ENCODE results near the gene PLS3.
"Not testable (repeated sequence)": the region's sequence is repeated elsewhere in the genome, so short reads cannot be mapped to it uniquely, and the experiment has no call there.

The PLS3 gene

DNA sequence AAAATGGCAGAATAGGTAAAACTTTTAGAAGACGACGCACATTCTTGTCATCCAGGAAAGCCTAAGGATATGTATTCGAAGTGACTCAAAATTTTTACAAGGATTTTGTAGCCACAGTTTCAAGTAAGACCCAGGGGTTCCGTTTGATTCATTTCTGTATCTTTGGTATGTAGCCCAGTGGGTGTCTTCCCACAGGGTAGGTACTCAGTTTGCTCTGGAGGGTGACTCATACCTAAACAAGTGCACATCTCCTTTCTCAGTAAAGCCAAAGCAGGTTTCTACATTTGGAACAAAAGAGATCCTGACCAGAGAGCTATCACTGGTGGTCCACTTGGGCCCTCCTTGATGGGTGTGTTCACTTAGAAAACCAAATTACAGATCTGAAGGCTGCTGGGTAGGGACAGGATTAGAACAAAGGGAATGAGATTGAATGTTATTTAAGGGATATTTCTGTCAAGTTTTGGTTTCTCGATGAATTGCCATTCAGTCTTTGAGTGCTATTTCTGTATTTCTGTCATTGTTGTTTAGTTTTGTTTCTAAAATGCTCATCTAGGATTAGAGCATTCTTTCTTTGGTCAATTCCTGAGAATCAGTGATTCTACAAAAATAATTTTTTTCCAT lies 56.1 kb downstream of the PLS3 start:
- no peak for DNase-seq

- no peak for DNase-seq
These were observed 61.6 kb downstream of the PLS3 start for GRCh38 chrX:115622534-115622933.

- no peak for DNase-seq
These were observed 63.9 kb downstream of the PLS3 start for GRCh38 chrX:115624916-115625315.

DNA sequence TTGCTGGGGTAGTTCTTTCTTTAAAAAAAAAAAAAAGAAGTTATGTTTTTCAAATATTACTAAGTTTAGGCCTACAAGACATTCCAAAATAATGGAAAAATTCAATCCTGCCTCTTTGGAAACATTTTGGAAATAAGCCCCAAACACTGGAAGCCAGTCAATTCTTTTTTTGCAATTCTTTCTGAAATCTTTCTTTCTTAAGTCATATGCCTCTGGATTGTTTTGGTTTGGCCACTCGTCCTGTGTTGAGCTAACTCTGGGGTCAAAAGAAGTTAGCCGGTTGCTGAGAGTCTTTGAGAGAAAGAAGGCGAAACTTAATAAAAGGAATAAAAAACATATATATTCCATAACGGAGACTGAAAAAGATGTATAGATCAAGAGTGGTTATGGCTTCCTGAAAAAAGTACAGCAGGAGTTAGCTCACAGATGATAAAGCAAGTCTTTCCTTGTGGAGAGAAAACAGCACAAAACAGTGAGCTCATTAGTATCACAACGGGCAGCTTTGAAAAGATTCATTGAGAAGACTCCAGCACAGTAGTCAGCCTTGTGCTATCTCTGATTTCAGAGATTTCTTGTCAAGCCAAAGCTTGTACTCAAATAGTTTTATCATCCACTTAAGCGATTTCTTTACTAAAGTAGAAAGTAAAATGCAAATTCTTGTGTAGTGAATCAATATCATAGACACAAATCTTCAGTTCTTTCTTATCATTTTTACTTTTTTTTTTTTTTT lies 64.8 kb downstream of the PLS3 start:
- DNase-seq: no peak

- no peak for DNase-seq
These were observed 69.2 kb downstream of the PLS3 start for GRCh38 chrX:115630204-115630603.

- no peak for DNase-seq
These were observed 71.5 kb downstream of the PLS3 start for GRCh38 chrX:115632455-115632854.

DNA sequence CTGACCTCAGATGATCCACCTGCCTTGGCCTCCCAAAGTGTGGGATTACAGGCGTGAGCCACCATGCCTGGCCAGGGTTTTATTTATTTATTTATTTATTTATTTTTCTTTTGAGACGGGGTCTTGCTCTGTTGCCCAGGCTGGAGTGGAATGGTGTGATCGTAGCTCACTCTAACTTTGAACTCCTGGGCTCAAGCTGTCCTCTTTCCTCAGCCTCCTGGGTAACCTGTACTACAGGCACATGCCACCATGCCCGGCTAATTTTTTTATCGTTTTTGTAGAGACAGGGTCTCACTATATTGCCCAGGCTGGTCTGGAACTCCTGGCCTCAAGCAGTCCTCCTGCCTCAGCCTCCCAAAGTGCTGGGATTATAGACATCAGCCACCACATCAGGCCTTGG lies 72.4 kb downstream of the PLS3 start:
- not testable (repeated sequence) for DNase-seq

GRCh38 chrX:115639334-115639880 lies 78.4 kb downstream of the PLS3 start:
- DNase-seq: no peak

DNA sequence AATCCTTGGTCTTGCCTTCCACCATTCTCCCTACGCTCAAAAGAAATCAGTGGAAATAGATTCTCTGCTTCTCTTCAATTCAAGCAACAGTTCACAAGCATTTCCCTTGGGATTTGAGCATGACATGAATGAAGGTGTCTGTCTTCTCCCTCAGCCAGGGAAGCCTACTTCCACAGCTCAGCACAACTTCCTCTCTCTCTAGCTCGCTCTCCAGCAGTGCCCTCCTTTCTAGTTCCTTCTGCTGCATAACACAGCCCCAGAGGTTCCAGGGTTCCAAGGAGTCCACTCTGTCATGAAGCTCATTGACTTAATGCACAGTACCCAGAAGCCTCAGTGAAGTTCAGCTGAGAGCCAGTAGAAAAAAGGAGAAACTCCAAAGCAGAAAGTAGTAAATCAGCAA lies 81.3 kb downstream of the PLS3 start:
- no peak for DNase-seq

- DNase-seq: peak; percentile 1
These were observed 82.0 kb downstream of the PLS3 start for GRCh38 chrX:115642895-115643530.

DNA sequence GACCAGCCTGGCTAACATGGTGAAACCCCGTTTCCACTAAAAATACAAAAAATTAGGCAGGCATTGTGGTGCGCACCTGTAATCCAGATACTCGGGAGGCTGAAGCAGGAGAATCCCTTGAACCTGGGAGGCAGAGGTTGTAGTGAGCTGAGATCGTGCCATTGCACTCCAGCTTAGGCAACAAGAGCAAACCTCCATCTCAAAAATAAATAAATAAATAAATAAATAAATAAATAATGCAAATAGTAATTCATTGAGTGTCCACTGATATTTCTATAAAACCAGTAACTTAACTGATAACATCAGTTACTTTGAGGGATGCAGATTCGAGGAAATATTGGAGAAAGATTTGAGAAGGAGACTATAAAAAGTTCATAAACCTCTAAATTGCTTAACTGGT lies 83.4 kb downstream of the PLS3 start:
- not testable (repeated sequence) for DNase-seq

- DNase-seq: no peak
These were observed 88.6 kb downstream of the PLS3 start for GRCh38 chrX:115649461-115650063.

DNA sequence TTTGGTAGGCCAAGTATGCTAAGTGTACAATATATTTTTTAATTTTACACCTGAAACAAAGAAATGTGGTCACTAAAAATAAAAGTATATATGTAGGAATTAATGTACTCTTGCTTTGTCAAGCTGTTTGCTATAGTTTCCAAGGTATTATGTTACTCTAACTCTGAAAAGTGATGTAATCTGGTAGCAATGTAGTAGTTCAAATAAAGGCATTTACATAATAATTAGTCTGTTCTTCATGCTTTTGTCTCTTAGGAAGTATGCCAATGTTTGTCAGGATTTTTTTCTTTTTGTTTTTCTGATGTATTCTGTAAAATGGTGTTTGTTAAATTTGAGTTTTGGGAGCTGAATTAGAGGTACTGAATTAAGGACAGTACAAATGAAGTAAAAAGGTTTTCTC lies 89.5 kb downstream of the PLS3 start:
- no peak for DNase-seq

DNA sequence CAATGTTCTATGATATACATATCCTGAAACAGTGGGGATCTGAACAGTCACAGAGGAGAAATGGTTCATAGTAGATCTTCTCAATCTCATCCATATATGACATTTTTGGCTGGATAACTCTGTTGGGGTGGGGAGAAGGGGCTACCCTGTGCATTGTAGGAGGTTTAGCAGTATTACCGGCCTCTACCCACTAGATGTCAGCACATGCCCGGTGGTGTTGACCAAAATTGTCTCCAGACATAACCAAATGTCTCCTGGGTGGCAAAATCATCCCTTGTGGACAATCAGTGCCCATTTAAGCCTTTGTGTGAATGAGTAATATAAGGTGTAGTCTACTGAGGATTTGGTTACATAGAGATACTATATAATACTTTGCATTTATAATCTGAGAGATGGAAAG lies 89.9 kb downstream of the PLS3 start:
- DNase-seq: no peak

GRCh38 chrX:115652221-115652620 lies 91.2 kb downstream of the PLS3 start:
- DNase-seq: no peak

GRCh38 chrX:115665122-115665521 lies 104.1 kb downstream of the PLS3 start:
- DNase-seq: no peak

GRCh38 chrX:115679460-115679859 lies 118.5 kb downstream of the PLS3 start:
- DNase-seq: no peak

DNA sequence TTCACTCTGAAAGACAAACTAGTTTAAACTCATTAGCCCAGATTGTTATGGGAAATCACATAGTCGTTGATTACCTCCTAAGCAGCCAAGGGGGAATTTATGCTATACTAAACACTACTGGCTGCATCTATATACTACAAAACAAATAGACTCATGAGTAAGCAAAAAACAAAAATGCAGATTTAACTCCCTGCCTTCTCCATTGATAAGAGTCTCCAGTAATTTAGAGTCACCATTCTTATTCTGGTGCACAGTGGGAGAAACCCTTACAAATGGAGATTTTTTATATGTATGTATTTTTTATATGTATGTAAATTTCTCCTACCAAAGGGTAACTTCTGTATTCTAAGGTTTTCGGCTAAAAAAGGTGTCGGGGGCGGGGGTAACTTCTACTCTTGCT lies 126.6 kb downstream of the PLS3 start:
- DNase-seq: no peak

DNA sequence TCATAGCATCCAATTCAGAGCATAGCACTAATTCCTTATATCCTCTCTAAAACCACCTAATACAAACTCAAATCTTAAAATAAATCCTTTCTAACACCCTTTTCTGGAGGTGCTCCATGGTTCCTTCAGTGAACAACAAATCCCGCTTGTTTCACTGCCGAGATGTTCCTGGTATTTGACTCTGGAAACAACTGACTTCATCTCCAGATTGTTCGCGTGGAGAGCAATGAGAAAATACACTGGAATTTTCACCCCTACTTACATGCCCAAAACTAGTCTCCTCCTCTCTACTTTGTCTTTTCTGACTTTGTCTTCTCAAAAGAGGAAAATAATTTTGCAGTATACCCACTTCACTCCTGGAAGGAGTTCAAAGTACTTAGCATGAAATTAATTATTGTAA lies 129.0 kb downstream of the PLS3 start:
- no peak for DNase-seq

GRCh38 chrX:115690511-115691216 lies 129.7 kb downstream of the PLS3 start:
- peak; percentile 0 for DNase-seq

DNA sequence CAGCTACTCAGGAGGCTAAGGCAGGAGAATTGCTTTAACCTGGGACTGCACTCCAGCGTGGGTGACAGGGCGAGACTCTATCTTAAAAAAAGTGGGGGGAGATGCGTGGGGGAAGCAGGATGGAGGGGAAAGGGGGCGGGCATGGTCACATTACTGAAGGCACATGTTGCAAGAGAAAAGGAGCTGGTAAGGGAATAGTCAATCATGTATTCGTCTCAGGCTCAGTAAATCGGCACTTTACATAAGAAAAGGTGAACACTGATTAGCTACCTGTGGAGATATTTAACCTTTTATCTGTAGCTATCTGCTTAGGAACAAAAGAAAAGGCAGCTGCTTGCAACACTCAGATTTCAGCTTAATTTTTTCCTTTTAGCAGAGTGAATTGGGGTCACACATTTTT lies 132.5 kb downstream of the PLS3 start:
- DNase-seq: no peak

GRCh38 chrX:115694028-115694427 lies 133.1 kb downstream of the PLS3 start:
- no peak for DNase-seq

DNA sequence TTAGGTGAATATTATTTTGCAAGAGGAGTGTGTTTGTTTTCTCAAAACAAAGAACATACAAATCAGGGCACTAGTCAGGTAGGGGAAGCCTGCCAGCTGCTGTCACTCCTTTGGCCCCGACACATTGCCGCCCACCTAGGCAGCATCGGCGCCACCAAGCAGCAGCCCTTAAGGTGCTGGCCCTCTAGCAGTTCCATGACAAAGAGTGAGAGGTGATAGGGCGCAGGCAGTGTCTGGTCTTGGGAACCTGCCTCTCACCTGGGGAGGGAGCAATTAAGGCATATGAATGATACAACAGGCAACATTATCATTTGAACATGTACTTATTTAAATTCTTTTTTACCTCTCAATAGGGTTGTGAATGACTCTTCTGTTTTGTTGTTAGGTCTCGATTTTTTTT lies 135.1 kb downstream of the PLS3 start:
- no peak for DNase-seq
